ENCODE measurements around the gene CLDN34.

The CLDN34 gene

GRCh38 chrX:10011261-10011931 lies 44.2 kb downstream of the CLDN34 start:
- Histone ChIP-seq H4K20me1 (ENCODE audit: insufficient read depth, low read length) (no peaks in the 10 kb centered on the region), H3K27me3 (ENCODE audit: low read depth, low read length) (peaks cover 4% of the 10 kb centered on the region; the same call in 1 of the 2 replicates), H3K9ac (ENCODE audit: low read length) (no peak overlapping the region), H3K9me3 (ENCODE audit: insufficient read depth, low read length) (no peaks in the 10 kb centered on the region), H3K79me2 (ENCODE audit: low read length) (no peaks in the 10 kb centered on the region), H2AFZ (ENCODE audit: low read depth, low read length) (no peak overlapping the region), H3K4me3 (ENCODE audit: low read length) (no peak overlapping the region), H3K4me2 (ENCODE audit: low read length) (peak overlapping the region; percentile 34; the same call in 1 of the 2 replicates), H3K36me3 (replicated peaks; ENCODE audit: low read depth, low read length) (no peaks in the 10 kb centered on the region), H3K4me1 (ENCODE audit: low read length) (peaks cover 5% of the 10 kb centered on the region; the same call in 1 of the 2 replicates), H3K27ac (ENCODE audit: low read length) (no peak overlapping the region)
- TF ChIP-seq CTCF (IDR thresholded peaks at IDR 0.05; ENCODE audit: low read depth, low read length) = no peak
- TF ChIP-seq EZH2phosphoT487 (IDR thresholded peaks at IDR 0.05; ENCODE audit: low read depth) = no peak

- no peak overlapping the region for H3K4me2 ChIP-seq (ENCODE audit: low read length)
- no peaks in the 10 kb centered on the region for H3K9me3 ChIP-seq (ENCODE audit: insufficient read depth, low read length)
- no peaks in the 10 kb centered on the region for H3K79me2 ChIP-seq (ENCODE audit: low read length)
- no peak overlapping the region for H3K27ac ChIP-seq (ENCODE audit: low read length)
- no peak overlapping the region for H2AFZ ChIP-seq (ENCODE audit: low read depth, low read length)
- no peak overlapping the region for H3K9ac ChIP-seq (ENCODE audit: low read length)
- H3K36me3 ChIP-seq (replicated peaks; ENCODE audit: low read depth, low read length) = no peaks in the 10 kb centered on the region
- TF ChIP-seq CTCF (IDR thresholded peaks at IDR 0.05; ENCODE audit: low read depth, low read length) (no peak), EZH2phosphoT487 (IDR thresholded peaks at IDR 0.05; ENCODE audit: low read depth) (no peak)
- H3K4me3 ChIP-seq (ENCODE audit: low read length) = no peak overlapping the region
- peaks cover 5% of the 10 kb centered on the region; the same call in 1 of the 2 replicates for H3K4me1 ChIP-seq (ENCODE audit: low read length)
- 0 out of 2 replicates have a peak, but pooled peaks cover 4% of the 10 kb centered on the region for H3K27me3 ChIP-seq (ENCODE audit: low read depth, low read length)
- H4K20me1 ChIP-seq (ENCODE audit: insufficient read depth, low read length) = no peaks in the 10 kb centered on the region
These were observed 44.8 kb downstream of the CLDN34 start for GRCh38 chrX:10011991-10012390.

GRCh38 chrX:10014462-10015354 lies 47.5 kb downstream of the CLDN34 start:
- Histone ChIP-seq H2AFZ (ENCODE audit: low read depth, low read length) (no peak overlapping the region), H3K27me3 (ENCODE audit: low read depth, low read length) (peaks cover 13% of the 10 kb centered on the region; the same call in 1 of the 2 replicates), H3K4me1 (ENCODE audit: low read length) (peaks cover 5% of the 10 kb centered on the region; the same call in 1 of the 2 replicates), H3K36me3 (replicated peaks; ENCODE audit: low read depth, low read length) (no peaks in the 10 kb centered on the region), H3K9me3 (ENCODE audit: insufficient read depth, low read length) (no peaks in the 10 kb centered on the region), H3K4me3 (ENCODE audit: low read length) (peak overlapping the region; percentile 49), H4K20me1 (ENCODE audit: insufficient read depth, low read length) (no peaks in the 10 kb centered on the region), H3K4me2 (ENCODE audit: low read length) (peak overlapping the region; percentile 24; the same call in 1 of the 2 replicates), H3K27ac (ENCODE audit: low read length) (no peak overlapping the region), H3K9ac (ENCODE audit: low read length) (no peak overlapping the region), H3K79me2 (ENCODE audit: low read length) (no peaks in the 10 kb centered on the region)
- TF ChIP-seq CTCF (IDR thresholded peaks at IDR 0.05; ENCODE audit: low read depth, low read length) (no peak), EZH2phosphoT487 (IDR thresholded peaks at IDR 0.05; ENCODE audit: low read depth) (no peak)

GRCh38 chrX:10015355-10015722 lies 48.2 kb downstream of the CLDN34 start:
- H3K4me3 ChIP-seq (ENCODE audit: low read length) = no peak overlapping the region
- no peaks in the 10 kb centered on the region for H3K9me3 ChIP-seq (ENCODE audit: insufficient read depth, low read length)
- H3K9ac ChIP-seq (ENCODE audit: low read length) = no peak overlapping the region
- H3K4me1 ChIP-seq (ENCODE audit: low read length) = peaks cover 5% of the 10 kb centered on the region; the same call in 1 of the 2 replicates
- H2AFZ ChIP-seq (ENCODE audit: low read depth, low read length) = no peak overlapping the region
- H3K79me2 ChIP-seq (ENCODE audit: low read length) = no peaks in the 10 kb centered on the region
- TF ChIP-seq EZH2phosphoT487 (IDR thresholded peaks at IDR 0.05; ENCODE audit: low read depth) = no peak
- no peak for TF ChIP-seq CTCF (IDR thresholded peaks at IDR 0.05; ENCODE audit: low read depth, low read length)
- H3K36me3 ChIP-seq (replicated peaks; ENCODE audit: low read depth, low read length) = no peaks in the 10 kb centered on the region
- H3K27me3 ChIP-seq (ENCODE audit: low read depth, low read length) = peaks cover 13% of the 10 kb centered on the region; the same call in 1 of the 2 replicates
- H3K27ac ChIP-seq (ENCODE audit: low read length) = no peak overlapping the region
- no peak overlapping the region for H3K4me2 ChIP-seq (ENCODE audit: low read length)
- H4K20me1 ChIP-seq (ENCODE audit: insufficient read depth, low read length) = no peaks in the 10 kb centered on the region
